Esophagus squamous epithelium (tissue), 4 donors: Measurements from ENCODE around the gene PCGF2.
"Not testable (repeated sequence)": the region's sequence is repeated elsewhere in the genome, so short reads cannot be mapped to it uniquely, and the experiment has no call there.

Source experiments
- POLR2A ChIP-seq, 4 donors: fragments of 450-650 bp; IDR thresholded peaks; one replicate each; pipeline ENCODE4 v1.6.1; 2017; ENCODE audit warnings: antibody characterized with exemption in 4 of 4, mild to moderate bottlenecking in 4 of 4, moderate library complexity in 3 of 4
- TF ChIP-seq, protein P1 (sequence below), 6 experiments: fragments of 450-650 bp in 4 of 6; fragments of 200-600 bp in 2 of 6; sonication (generic) in 2 of 6; IDR thresholded peaks; one replicate each; pipeline ENCODE4 v1.5.1; 2016 to 2019; ENCODE audit warnings: antibody characterized with exemption in 6 of 6, mild to moderate bottlenecking in 4 of 6, moderate library complexity in 4 of 6

GRCh38 chr17:38787999-38788398 is 39.9 kb upstream of the PCGF2 start:
- TF ChIP-seq, protein P1, sequence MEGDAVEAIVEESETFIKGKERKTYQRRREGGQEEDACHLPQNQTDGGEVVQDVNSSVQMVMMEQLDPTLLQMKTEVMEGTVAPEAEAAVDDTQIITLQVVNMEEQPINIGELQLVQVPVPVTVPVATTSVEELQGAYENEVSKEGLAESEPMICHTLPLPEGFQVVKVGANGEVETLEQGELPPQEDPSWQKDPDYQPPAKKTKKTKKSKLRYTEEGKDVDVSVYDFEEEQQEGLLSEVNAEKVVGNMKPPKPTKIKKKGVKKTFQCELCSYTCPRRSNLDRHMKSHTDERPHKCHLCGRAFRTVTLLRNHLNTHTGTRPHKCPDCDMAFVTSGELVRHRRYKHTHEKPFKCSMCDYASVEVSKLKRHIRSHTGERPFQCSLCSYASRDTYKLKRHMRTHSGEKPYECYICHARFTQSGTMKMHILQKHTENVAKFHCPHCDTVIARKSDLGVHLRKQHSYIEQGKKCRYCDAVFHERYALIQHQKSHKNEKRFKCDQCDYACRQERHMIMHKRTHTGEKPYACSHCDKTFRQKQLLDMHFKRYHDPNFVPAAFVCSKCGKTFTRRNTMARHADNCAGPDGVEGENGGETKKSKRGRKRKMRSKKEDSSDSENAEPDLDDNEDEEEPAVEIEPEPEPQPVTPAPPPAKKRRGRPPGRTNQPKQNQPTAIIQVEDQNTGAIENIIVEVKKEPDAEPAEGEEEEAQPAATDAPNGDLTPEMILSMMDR (IDR thresholded peaks at IDR 0.05) = not testable (repeated sequence)
- TF ChIP-seq POLR2A (IDR thresholded peaks at IDR 0.05) = not testable (repeated sequence)
